DOHH2 (cell line): Measurements from ENCODE around the gene JOSD2.

Experiments used
- H3F3A ChIP-seq: fragments of 200-600 bp; sonication (generic), shearing (Covaris generic); 2 replicates; pipeline ENCODE4 v1.6.0; 2016; ENCODE audit warnings: antibody characterized with exemption, mild to moderate bottlenecking; ENCODE audit not compliant: control insufficient read depth, insufficient read depth
- H3K27ac ChIP-seq: fragments of 200-600 bp; sonication (generic); 2 replicates; pipeline ENCODE4 v1.5.1; 2014; ENCODE audit warnings: low read depth, mild to moderate bottlenecking, low read length, moderate library complexity
- H3K27me3 ChIP-seq: fragments of 200-600 bp; sonication (generic); 2 replicates; pipeline ENCODE4 v1.6.1; 2014; ENCODE audit warnings: mild to moderate bottlenecking, low read length, mixed read lengths; ENCODE audit not compliant: control insufficient read depth
- H3K36me3 ChIP-seq: fragments of 200-600 bp; sonication (generic); 2 replicates; pipeline ENCODE4 v1.6.1; 2014; ENCODE audit warnings: mild to moderate bottlenecking, low read length, moderate library complexity, mixed read lengths; ENCODE audit not compliant: control insufficient read depth
- H3K4me1 ChIP-seq: fragments of 200-600 bp; sonication (generic); 2 replicates; pipeline ENCODE4 v1.6.1; 2014; ENCODE audit warnings: mild to moderate bottlenecking, low read length, mixed read lengths; ENCODE audit not compliant: control insufficient read depth
- H3K4me2 ChIP-seq: fragments of 200-600 bp; sonication (generic); 2 replicates; pipeline ENCODE4 v1.6.0; 2014; ENCODE audit warnings: mild to moderate bottlenecking, low read length, moderate library complexity
- H3K4me3 ChIP-seq: fragments of 200-600 bp; sonication (generic); 2 replicates; pipeline ENCODE4 v1.5.1; 2014; ENCODE audit warnings: mild to moderate bottlenecking, low read length, mixed read lengths
- H3K79me2 ChIP-seq: fragments of 200-600 bp; sonication (generic); 2 replicates; pipeline ENCODE4 v1.6.1; 2014; ENCODE audit warnings: mild to moderate bottlenecking, low read length, mixed read lengths; ENCODE audit not compliant: control insufficient read depth
- H3K9me2 ChIP-seq: fragments of 200-600 bp; sonication (generic); replicated peaks from 2 replicates; pipeline ENCODE4 v1.6.1; 2014; ENCODE audit warnings: mild to moderate bottlenecking, low read length, mixed read lengths; ENCODE audit not compliant: control insufficient read depth
- H3K9me3 ChIP-seq: fragments of 200-600 bp; sonication (generic); 2 replicates; pipeline ENCODE4 v1.6.1; 2014; ENCODE audit warnings: antibody characterized with exemption, low read length, mixed read lengths; ENCODE audit not compliant: control insufficient read depth, insufficient read depth
- H4K20me1 ChIP-seq: fragments of 200-600 bp; sonication (generic); 2 replicates; pipeline ENCODE4 v1.6.0; 2014; ENCODE audit warnings: low read depth, mild to moderate bottlenecking, antibody characterized with exemption, low read length, moderate library complexity; ENCODE audit not compliant: control insufficient read depth, insufficient read depth
- CTCF ChIP-seq: fragments of 200-600 bp; sonication (generic); IDR thresholded peaks from one replicate; pipeline ENCODE4 v1.5.1; 2014; ENCODE audit warnings: antibody characterized with exemption, mild to moderate bottlenecking, low read depth, low read length; ENCODE audit not compliant: poor library complexity, severe bottlenecking
- EZH2phosphoT487 ChIP-seq: fragments of 200-600 bp; sonication (generic); IDR thresholded peaks from 2 replicates; pipeline ENCODE4 v1.6.1; 2017; ENCODE audit warnings: borderline replicate concordance, mild to moderate bottlenecking, antibody characterized with exemption, low read length, moderate library complexity, mixed read lengths

JOSD2 gene

GRCh38 chr19:50555450-50556281 lies 44.7 kb upstream of the JOSD2 start:
- H3K4me3 ChIP-seq, result peak overlapping the region; percentile 79
- H3F3A ChIP-seq, result no peaks in the 10 kb centered on the region
- H3K79me2 ChIP-seq, result no peaks in the 10 kb centered on the region

DNA sequence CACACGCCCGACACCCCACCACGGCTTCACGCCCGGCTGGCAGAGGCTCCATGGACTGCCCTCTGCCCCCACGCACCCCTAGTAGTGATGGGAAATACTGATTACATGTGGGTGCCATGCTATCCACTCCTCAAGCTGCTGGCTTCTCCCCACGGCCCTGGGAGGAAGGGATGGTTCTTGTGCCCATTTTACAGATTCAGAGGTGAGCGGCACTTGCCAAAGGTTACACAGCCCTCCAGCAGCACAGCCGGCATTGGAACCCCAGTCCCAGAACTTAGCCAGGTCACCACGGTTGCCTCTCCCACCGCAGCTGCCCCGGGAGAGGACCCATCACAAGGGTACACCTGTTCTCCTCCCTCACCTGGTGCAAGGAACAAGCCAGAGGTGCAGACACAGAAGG lies 44.0 kb upstream of the JOSD2 start:
- Histone ChIP-seq H3K27ac (no peak overlapping the region), H4K20me1 (no peaks in the 10 kb centered on the region), H3K36me3 (no peaks in the 10 kb centered on the region), H3K9me2 (no peaks in the 10 kb centered on the region), H3K4me2 (no peak overlapping the region), H3K4me3 (no peak overlapping the region), H3K4me1 (peaks cover 9% of the 10 kb centered on the region), H3K27me3 (peaks cover 9% of the 10 kb centered on the region; the same call in 1 of the 2 replicates), H3K9me3 (no peaks in the 10 kb centered on the region), H3F3A (no peaks in the 10 kb centered on the region), H3K79me2 (no peaks in the 10 kb centered on the region)
- TF ChIP-seq EZH2phosphoT487 (no peak), CTCF (no peak)

More at GRCh38 chr19:50555450-50556281, 44.7 kb upstream of the JOSD2 start:
- no peaks in the 10 kb centered on the region for H3K36me3 ChIP-seq
- H3K9me3 ChIP-seq, result no peaks in the 10 kb centered on the region
- H3K4me2 ChIP-seq, result peak overlapping the region; percentile 94
- H3K27ac ChIP-seq, result no peak overlapping the region
- H3K9me2 ChIP-seq, result no peaks in the 10 kb centered on the region
- peaks cover 9% of the 10 kb centered on the region; the same call in 1 of the 2 replicates for H3K27me3 ChIP-seq
- peaks cover 9% of the 10 kb centered on the region for H3K4me1 ChIP-seq
- H4K20me1 ChIP-seq, result no peaks in the 10 kb centered on the region
- TF ChIP-seq CTCF (no peak), EZH2phosphoT487 (no peak)

DNA sequence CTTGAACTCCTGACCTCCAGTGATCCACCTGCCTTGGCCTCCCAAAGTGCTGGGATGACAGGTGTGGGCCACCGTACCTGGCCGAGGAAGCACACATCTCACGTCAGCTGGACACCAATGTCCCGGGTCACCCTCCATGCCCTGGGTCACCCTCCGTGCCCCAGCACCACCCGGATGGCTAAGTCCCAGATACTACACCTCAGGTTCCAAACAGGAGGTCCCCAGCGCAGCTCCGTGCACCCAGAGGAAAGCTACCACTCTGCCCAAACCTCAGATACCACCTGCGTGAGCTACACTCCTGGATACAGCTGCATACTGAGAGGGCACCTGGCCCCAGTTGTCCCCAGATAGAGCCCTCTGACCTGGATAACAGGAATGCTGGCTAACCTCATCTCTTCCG lies 43.2 kb upstream of the JOSD2 start:
- H3K9me2 ChIP-seq, result no peaks in the 10 kb centered on the region
- H3K9me3 ChIP-seq, result no peaks in the 10 kb centered on the region
- H3K36me3 ChIP-seq, result no peaks in the 10 kb centered on the region
- no peaks in the 10 kb centered on the region for H4K20me1 ChIP-seq
- peaks cover 9% of the 10 kb centered on the region; the same call in 1 of the 2 replicates for H3K27me3 ChIP-seq
- TF ChIP-seq EZH2phosphoT487 (no peak), CTCF (no peak)
- H3K4me2 ChIP-seq, result no peak overlapping the region
- no peaks in the 10 kb centered on the region for H3K79me2 ChIP-seq
- H3F3A ChIP-seq, result no peaks in the 10 kb centered on the region
- H3K27ac ChIP-seq, result no peak overlapping the region
- H3K4me3 ChIP-seq, result no peak overlapping the region
- H3K4me1 ChIP-seq, result peaks cover 9% of the 10 kb centered on the region
